ES-I3 (cell line): ENCODE results near the gene PIK3R6.
"Not testable (repeated sequence)": the region's sequence is repeated elsewhere in the genome, so short reads cannot be mapped to it uniquely, and the experiment has no call there.

Experiments used
- H3K36me3 ChIP-seq: 2 replicates; pipeline ENCODE4 v1.6.1; 2013; ENCODE audit warnings: mild to moderate bottlenecking, low read length, control low read depth, moderate library complexity; ENCODE audit not compliant: insufficient read depth
- H3K4me1 ChIP-seq: 2 replicates; pipeline ENCODE4 v1.6.1; 2013; ENCODE audit warnings: mild to moderate bottlenecking, control low read depth, low read length; ENCODE audit not compliant: insufficient read depth
- H3K9ac ChIP-seq: 2 replicates; pipeline ENCODE4 v1.6.1; 2013; ENCODE audit warnings: low read depth, mild to moderate bottlenecking, low read length, moderate library complexity
- H3K9me3 ChIP-seq: 2 replicates; pipeline ENCODE4 v1.6.1; 2013; ENCODE audit warnings: mild to moderate bottlenecking, low read length, moderate library complexity; ENCODE audit not compliant: control insufficient read depth, insufficient read depth

Gene PIK3R6

GRCh38 chr17:8857919-8858318 is 9.6 kb downstream of the PIK3R6 start:
- peaks cover 29% of the 10 kb centered on the region for H3K4me1 ChIP-seq
- no peaks in the 10 kb centered on the region for H3K36me3 ChIP-seq
- no peaks in the 10 kb centered on the region for H3K9me3 ChIP-seq
- no peak overlapping the region; the same call in 1 of the 2 replicates for H3K9ac ChIP-seq

- Histone ChIP-seq H3K4me1 (peaks cover 29% of the 10 kb centered on the region), H3K9me3 (no peaks in the 10 kb centered on the region), H3K9ac (no peak overlapping the region), H3K36me3 (no peaks in the 10 kb centered on the region)
Measured at GRCh38 chr17:8856869-8857575, 10.5 kb downstream of the PIK3R6 start.

GRCh38 chr17:8856205-8856603 is 11.3 kb downstream of the PIK3R6 start:
- H3K9ac ChIP-seq, H3K9me3 ChIP-seq, H3K36me3 ChIP-seq: not testable (repeated sequence)
- H3K4me1 ChIP-seq: peaks cover 29% of the 10 kb centered on the region

GRCh38 chr17:8855477-8856204 is 11.8 kb downstream of the PIK3R6 start:
- Histone ChIP-seq H3K36me3 (no peaks in the 10 kb centered on the region), H3K9ac (no peak overlapping the region), H3K9me3 (no peaks in the 10 kb centered on the region), H3K4me1 (peaks cover 29% of the 10 kb centered on the region)

- H3K9ac ChIP-seq: no peak overlapping the region
- no peaks in the 10 kb centered on the region for H3K9me3 ChIP-seq
- no peaks in the 10 kb centered on the region for H3K36me3 ChIP-seq
- peaks cover 9% of the 10 kb centered on the region; the same call in 1 of the 2 replicates for H3K4me1 ChIP-seq
Measured at GRCh38 chr17:8851600-8851999, 15.9 kb downstream of the PIK3R6 start.

- Histone ChIP-seq H3K9ac (no peak overlapping the region), H3K9me3 (no peaks in the 10 kb centered on the region), H3K4me1 (0 out of 2 replicates have a peak, but pooled peaks cover 5% of the 10 kb centered on the region), H3K36me3 (no peaks in the 10 kb centered on the region)
Measured at GRCh38 chr17:8849311-8850041, 18.0 kb downstream of the PIK3R6 start.

GRCh38 chr17:8847891-8848290 is 19.6 kb downstream of the PIK3R6 start:
- Histone ChIP-seq H3K9me3 (no peaks in the 10 kb centered on the region), H3K9ac (no peak overlapping the region), H3K36me3 (no peaks in the 10 kb centered on the region), H3K4me1 (0 out of 2 replicates have a peak, but pooled peaks cover 5% of the 10 kb centered on the region)

- Histone ChIP-seq H3K36me3 (no peaks in the 10 kb centered on the region), H3K4me1 (0 out of 2 replicates have a peak, but pooled peaks cover 5% of the 10 kb centered on the region)
Measured at GRCh38 chr17:8846768-8847211, 20.7 kb downstream of the PIK3R6 start.

GRCh38 chr17:8844229-8845218 is 22.9 kb downstream of the PIK3R6 start:
- no peaks in the 10 kb centered on the region for H3K36me3 ChIP-seq
- H3K9me3 ChIP-seq: peaks cover 3% of the 10 kb centered on the region; the same call in 1 of the 2 replicates
- no peak overlapping the region for H3K9ac ChIP-seq
- H3K4me1 ChIP-seq: peaks cover 5% of the 10 kb centered on the region; the same call in 1 of the 2 replicates

More at GRCh38 chr17:8846768-8847211, 20.7 kb downstream of the PIK3R6 start:
- Histone ChIP-seq H3K9me3 (no peaks in the 10 kb centered on the region), H3K9ac (no peak overlapping the region)

GRCh38 chr17:8843344-8843743 is 24.1 kb downstream of the PIK3R6 start:
- Histone ChIP-seq H3K4me1 (peaks cover 10% of the 10 kb centered on the region; the same call in 1 of the 2 replicates), H3K9ac (no peak overlapping the region), H3K9me3 (peaks cover 3% of the 10 kb centered on the region; the same call in 1 of the 2 replicates), H3K36me3 (no peaks in the 10 kb centered on the region)

GRCh38 chr17:8841844-8842243 is 25.6 kb downstream of the PIK3R6 start:
- H3K4me1 ChIP-seq: peaks cover 18% of the 10 kb centered on the region
- peaks cover 3% of the 10 kb centered on the region; the same call in 1 of the 2 replicates for H3K9me3 ChIP-seq
- H3K36me3 ChIP-seq: no peaks in the 10 kb centered on the region
- H3K9ac ChIP-seq: no peak overlapping the region

- Histone ChIP-seq H3K4me1 (peaks cover 17% of the 10 kb centered on the region), H3K9me3 (peaks cover 3% of the 10 kb centered on the region; the same call in 1 of the 2 replicates), H3K36me3 (no peaks in the 10 kb centered on the region), H3K9ac (no peak overlapping the region; the same call in 1 of the 2 replicates)
Measured at GRCh38 chr17:8839410-8839935, 28.0 kb downstream of the PIK3R6 start.

- H3K4me1 ChIP-seq: peaks cover 17% of the 10 kb centered on the region
- H3K36me3 ChIP-seq: no peaks in the 10 kb centered on the region
- peaks cover 3% of the 10 kb centered on the region; the same call in 1 of the 2 replicates for H3K9me3 ChIP-seq
- no peak overlapping the region for H3K9ac ChIP-seq
Measured at GRCh38 chr17:8838551-8839095, 28.9 kb downstream of the PIK3R6 start.
